ENCODE results near the gene CEP72. TPM values are rescaled to one million over a fixed set of nuclear protein-coding genes. Genes with fewer than 3 reads are reported as not detected.

CEP72 gene
- total RNA-seq, 1 donor from 2014 or later: 4.8 TPM

- no peak for TF ChIP-seq CTCF (IDR thresholded peaks at IDR 0.05; ENCODE audit: insufficient read depth, low read length, poor library complexity, severe bottlenecking)
- no peak for DNase-seq (ENCODE audit: low read depth)
- H3K36me3 ChIP-seq (ENCODE audit: control insufficient read depth, insufficient read depth, low read length): no peaks in the 10 kb centered on the region
- H3K4me3 ChIP-seq (ENCODE audit: low read depth, low read length): no peak overlapping the region
- H3K27me3 ChIP-seq (ENCODE audit: control insufficient read depth, insufficient read depth, low read length): peaks cover 8% of the 10 kb centered on the region
Observed at GRCh38 chr5:585556-585955, 26.6 kb upstream of the CEP72 start.

- H3K4me3 ChIP-seq (ENCODE audit: low read depth, low read length): no peak overlapping the region
- H3K27me3 ChIP-seq (ENCODE audit: control insufficient read depth, insufficient read depth, low read length): peaks cover 8% of the 10 kb centered on the region
- TF ChIP-seq CTCF (IDR thresholded peaks at IDR 0.05; ENCODE audit: insufficient read depth, low read length, poor library complexity, severe bottlenecking): no peak
- H3K36me3 ChIP-seq (ENCODE audit: control insufficient read depth, insufficient read depth, low read length): no peaks in the 10 kb centered on the region
- DNase-seq (ENCODE audit: low read depth): no peak
Observed at GRCh38 chr5:585962-586628, 26.0 kb upstream of the CEP72 start.

GRCh38 chr5:586751-587285 lies 25.3 kb upstream of the CEP72 start:
- no peak for DNase-seq (ENCODE audit: low read depth)
- TF ChIP-seq CTCF (IDR thresholded peaks at IDR 0.05; ENCODE audit: insufficient read depth, low read length, poor library complexity, severe bottlenecking): no peak
- peaks cover 5% of the 10 kb centered on the region for H3K27me3 ChIP-seq (ENCODE audit: control insufficient read depth, insufficient read depth, low read length)

GRCh38 chr5:587403-587802 lies 24.7 kb upstream of the CEP72 start:
- no peak for TF ChIP-seq CTCF (IDR thresholded peaks at IDR 0.05; ENCODE audit: insufficient read depth, low read length, poor library complexity, severe bottlenecking)
- no peak overlapping the region for H3K4me3 ChIP-seq (ENCODE audit: low read depth, low read length)
- H3K36me3 ChIP-seq (ENCODE audit: control insufficient read depth, insufficient read depth, low read length): no peaks in the 10 kb centered on the region
- H3K27me3 ChIP-seq (ENCODE audit: control insufficient read depth, insufficient read depth, low read length): peaks cover 5% of the 10 kb centered on the region
- DNase-seq (ENCODE audit: low read depth): no peak

More at GRCh38 chr5:586751-587285, 25.3 kb upstream of the CEP72 start:
- Histone ChIP-seq H3K36me3 (ENCODE audit: control insufficient read depth, insufficient read depth, low read length) (no peaks in the 10 kb centered on the region), H3K4me3 (ENCODE audit: low read depth, low read length) (no peak overlapping the region)

GRCh38 chr5:588406-588995 lies 23.6 kb upstream of the CEP72 start:
- TF ChIP-seq CTCF (IDR thresholded peaks at IDR 0.05; ENCODE audit: insufficient read depth, low read length, poor library complexity, severe bottlenecking): no peak

More at GRCh38 chr5:588406-588995, 23.6 kb upstream of the CEP72 start:
- Histone ChIP-seq H3K4me3 (ENCODE audit: low read depth, low read length) (no peak overlapping the region), H3K27me3 (ENCODE audit: control insufficient read depth, insufficient read depth, low read length) (peaks cover 8% of the 10 kb centered on the region), H3K36me3 (ENCODE audit: control insufficient read depth, insufficient read depth, low read length) (no peaks in the 10 kb centered on the region)
- DNase-seq (ENCODE audit: low read depth): no peak

Data from kidney epithelial cell (primary cell).